SJCRH30 (cell line): ENCODE results near the gene CYP27B1. TPM values are rescaled to one million over a fixed set of nuclear protein-coding genes. Genes with fewer than 3 reads are reported as not detected.
A peak's percentile ranks its signal among the peaks of the same experiment; 100 is the strongest.

ENCODE experiments used
- DNase-seq, 2 experiments: peaks; one replicate each; pipeline ENCODE4 v3.0.0-alpha.2; 2015 to 2020
- H3K27ac ChIP-seq: fragments of 250-450 bp; sonication (Bioruptor Pico); 2 replicates; pipeline ENCODE4 v1.5.1; 2020; ENCODE audit warnings: mild to moderate bottlenecking, moderate library complexity
- H3K27me3 ChIP-seq: fragments of 250-450 bp; sonication (Bioruptor Pico); 2 replicates; pipeline ENCODE4 v1.5.1; 2020; ENCODE audit warnings: mild to moderate bottlenecking, moderate library complexity
- H3K36me3 ChIP-seq: fragments of 250-450 bp; sonication (Bioruptor Pico); 2 replicates; pipeline ENCODE4 v1.5.1; 2020; ENCODE audit warnings: mild to moderate bottlenecking, moderate library complexity
- H3K4me1 ChIP-seq: fragments of 250-450 bp; sonication (Bioruptor Pico); 2 replicates; pipeline ENCODE4 v1.5.1; 2020; ENCODE audit warnings: mild to moderate bottlenecking, moderate library complexity
- H3K4me3 ChIP-seq: fragments of 250-450 bp; sonication (Bioruptor Pico); 2 replicates; pipeline ENCODE4 v1.5.1; 2020; ENCODE audit warnings: mild to moderate bottlenecking, moderate library complexity
- H3K9me3 ChIP-seq: fragments of 250-450 bp; sonication (Bioruptor Pico); replicated peaks from 2 replicates; pipeline ENCODE4 v1.5.1; 2020; ENCODE audit warnings: mild to moderate bottlenecking, moderate library complexity
- total RNA-seq: library from RNA; depleted of rRNA; stranded (reverse); fragments of >200 nt; shearing (Covaris generic); gene quantifications from 2 replicates; pipeline ENCODE4 v1.2.3, GENCODE V29; 2014; rRNA removed

The CYP27B1 gene
- 72.6 and 97.4 TPM in 2 replicates for total RNA-seq

GRCh38 chr12:57766464-57767304 is at the start of gene CYP27B1:
Gene CYP27B1, minus strand, starts transcription at chr12:57767078. Its CDS starts 37 bp downstream, at chr12:57767041.
- H3K9me3 ChIP-seq = no peaks in the 10 kb centered on the region
- DNase-seq = peak in 1 of 2 experiments; percentile 89
- no peak within 1 kb of the TSS for H3K27ac ChIP-seq
- no peaks in the 10 kb centered on the region for H3K27me3 ChIP-seq
- H3K4me3 ChIP-seq = no peak within 1 kb of the TSS
- peaks cover 83% of the 10 kb centered on the region for H3K36me3 ChIP-seq
- H3K4me1 ChIP-seq = peaks cover 9% of the 10 kb centered on the region

- DNase-seq = peak; percentile 67 to 69
- peaks cover 26% of the 10 kb centered on the region for H3K36me3 ChIP-seq
- H3K9me3 ChIP-seq = no peaks in the 10 kb centered on the region
Observed at GRCh38 chr12:57816001-57816854, 49.4 kb upstream of the CYP27B1 start.

GRCh38 chr12:57815177-57816000 is 48.5 kb upstream of the CYP27B1 start:
- H3K4me1 ChIP-seq = no peaks in the 10 kb centered on the region; the same call in 1 of the 2 replicates
- H3K27me3 ChIP-seq = no peaks in the 10 kb centered on the region
- H3K27ac ChIP-seq = no peak overlapping the region
- H3K9me3 ChIP-seq = no peaks in the 10 kb centered on the region
- H3K36me3 ChIP-seq = peaks cover 19% of the 10 kb centered on the region
- no peak overlapping the region for H3K4me3 ChIP-seq
- peak in 1 of 2 experiments; percentile 79 for DNase-seq

More at GRCh38 chr12:57816001-57816854, 49.4 kb upstream of the CYP27B1 start:
- no peak overlapping the region for H3K4me3 ChIP-seq
- no peak overlapping the region for H3K27ac ChIP-seq
- no peaks in the 10 kb centered on the region for H3K27me3 ChIP-seq
- no peaks in the 10 kb centered on the region; the same call in 1 of the 2 replicates for H3K4me1 ChIP-seq

GRCh38 chr12:57813971-57814772 is 47.3 kb upstream of the CYP27B1 start:
- Histone ChIP-seq H3K9me3 (no peaks in the 10 kb centered on the region), H3K36me3 (peaks cover 20% of the 10 kb centered on the region), H3K27me3 (no peaks in the 10 kb centered on the region), H3K4me3 (no peak overlapping the region), H3K27ac (no peak overlapping the region), H3K4me1 (no peaks in the 10 kb centered on the region; the same call in 1 of the 2 replicates)
- DNase-seq = peak in 1 of 2 experiments; percentile 81

- DNase-seq = peak; percentile 66 to 68
- no peaks in the 10 kb centered on the region for H3K27me3 ChIP-seq
- no peaks in the 10 kb centered on the region for H3K9me3 ChIP-seq
- no peak overlapping the region for H3K4me3 ChIP-seq
- H3K36me3 ChIP-seq = peaks cover 17% of the 10 kb centered on the region
- H3K27ac ChIP-seq = no peak overlapping the region
- H3K4me1 ChIP-seq = no peaks in the 10 kb centered on the region; the same call in 1 of the 2 replicates
Observed at GRCh38 chr12:57813111-57813970, 46.5 kb upstream of the CYP27B1 start.

- no peaks in the 10 kb centered on the region for H3K27me3 ChIP-seq
- no peaks in the 10 kb centered on the region for H3K9me3 ChIP-seq
- H3K4me3 ChIP-seq = no peak overlapping the region
- H3K36me3 ChIP-seq = peaks cover 32% of the 10 kb centered on the region
- no peaks in the 10 kb centered on the region; the same call in 1 of the 2 replicates for H3K4me1 ChIP-seq
- H3K27ac ChIP-seq = no peak overlapping the region
- peak; percentile 67 to 79 for DNase-seq
Observed at GRCh38 chr12:57811028-57811755, 44.3 kb upstream of the CYP27B1 start.

GRCh38 chr12:57810450-57810849 is 43.6 kb upstream of the CYP27B1 start:
- H3K36me3 ChIP-seq = peaks cover 33% of the 10 kb centered on the region
- H3K27ac ChIP-seq = no peak overlapping the region
- no peaks in the 10 kb centered on the region for H3K27me3 ChIP-seq
- no peak overlapping the region for H3K4me3 ChIP-seq
- H3K4me1 ChIP-seq = no peaks in the 10 kb centered on the region; the same call in 1 of the 2 replicates
- no peaks in the 10 kb centered on the region for H3K9me3 ChIP-seq
- DNase-seq = peak; percentile 71

- no peaks in the 10 kb centered on the region for H3K27me3 ChIP-seq
- H3K36me3 ChIP-seq = peaks cover 33% of the 10 kb centered on the region
- H3K4me1 ChIP-seq = no peaks in the 10 kb centered on the region; the same call in 1 of the 2 replicates
- H3K4me3 ChIP-seq = no peak overlapping the region
- H3K9me3 ChIP-seq = no peaks in the 10 kb centered on the region
- no peak for DNase-seq
- H3K27ac ChIP-seq = no peak overlapping the region
Observed at GRCh38 chr12:57809425-57809824, 42.5 kb upstream of the CYP27B1 start.

GRCh38 chr12:57808351-57808750 is 41.5 kb upstream of the CYP27B1 start:
- H3K4me1 ChIP-seq = no peaks in the 10 kb centered on the region; the same call in 1 of the 2 replicates
- no peaks in the 10 kb centered on the region for H3K27me3 ChIP-seq
- peaks cover 33% of the 10 kb centered on the region for H3K36me3 ChIP-seq
- H3K9me3 ChIP-seq = no peaks in the 10 kb centered on the region
- H3K27ac ChIP-seq = no peak overlapping the region
- H3K4me3 ChIP-seq = no peak overlapping the region
- DNase-seq = peak in 1 of 2 experiments; percentile 72

- peak in 1 of 2 experiments; percentile 66 for DNase-seq
- H3K4me1 ChIP-seq = no peaks in the 10 kb centered on the region; the same call in 1 of the 2 replicates
- peaks cover 42% of the 10 kb centered on the region for H3K36me3 ChIP-seq
Observed at GRCh38 chr12:57807285-57807684, 40.4 kb upstream of the CYP27B1 start.

GRCh38 chr12:57806677-57807076 is 39.8 kb upstream of the CYP27B1 start:
- no peak overlapping the region for H3K27ac ChIP-seq
- DNase-seq = no peak
- no peaks in the 10 kb centered on the region; the same call in 1 of the 2 replicates for H3K4me1 ChIP-seq
- no peak overlapping the region for H3K4me3 ChIP-seq
- no peaks in the 10 kb centered on the region for H3K27me3 ChIP-seq
- no peaks in the 10 kb centered on the region for H3K9me3 ChIP-seq
- H3K36me3 ChIP-seq = peaks cover 45% of the 10 kb centered on the region

More at GRCh38 chr12:57807285-57807684, 40.4 kb upstream of the CYP27B1 start:
- no peaks in the 10 kb centered on the region for H3K27me3 ChIP-seq
- H3K27ac ChIP-seq = no peak overlapping the region
- no peak overlapping the region for H3K4me3 ChIP-seq
- H3K9me3 ChIP-seq = no peaks in the 10 kb centered on the region

GRCh38 chr12:57803319-57803893 is 36.5 kb upstream of the CYP27B1 start:
- H3K27me3 ChIP-seq = no peaks in the 10 kb centered on the region
- DNase-seq = peak; percentile 97 to 99
- no peak overlapping the region for H3K27ac ChIP-seq
- peaks cover 54% of the 10 kb centered on the region for H3K36me3 ChIP-seq
- H3K4me3 ChIP-seq = no peak overlapping the region
- no peaks in the 10 kb centered on the region for H3K9me3 ChIP-seq
- no peaks in the 10 kb centered on the region for H3K4me1 ChIP-seq
